ENCODE results near the gene SAMD4B.

SAMD4B gene

GRCh38 chr19:39390451-39390750 lies 48.2 kb downstream of the SAMD4B start:
- Histone ChIP-seq H3K9me3 (no peaks in the 10 kb centered on the region), H3K4me1 (peaks cover 3% of the 10 kb centered on the region; the same call in 1 of the 2 replicates), H3K4me3 (peak overlapping the region; percentile 90), H3K36me3 (replicated peaks) (peaks cover 53% of the 10 kb centered on the region), H3K27me3 (ENCODE audit: low read depth) (no peaks in the 10 kb centered on the region)
- in situ Hi-C loops (cut with MboI; ENCODE audit: low sequenced_read_pairs): no loop called here
- DNase-seq (ENCODE audit: low spot score in 2 of 2): no peak

GRCh38 chr19:39390751-39391437 lies 48.7 kb downstream of the SAMD4B start, which contains the start of the genes MED29 and PAF1:
Gene MED29, plus strand, starts transcription at chr19:39391378. Its CDS starts 45 bp downstream, at chr19:39391423.
Gene PAF1, minus strand, starts transcription at chr19:39391106. Its CDS starts 242 bp downstream, at chr19:39390864.
- in situ Hi-C loops (cut with MboI; ENCODE audit: low sequenced_read_pairs): no loop called here
- H3K9me3 ChIP-seq: no peaks in the 10 kb centered on the region
- peak within 1 kb of the TSS; percentile 90 for H3K4me3 ChIP-seq
- H3K36me3 ChIP-seq (replicated peaks): peaks cover 53% of the 10 kb centered on the region
- H3K4me1 ChIP-seq: peaks cover 3% of the 10 kb centered on the region; the same call in 1 of the 2 replicates
- peak; percentile 98 to 99 for DNase-seq (ENCODE audit: low spot score in 2 of 2)
- no peaks in the 10 kb centered on the region for H3K27me3 ChIP-seq (ENCODE audit: low read depth)

- peak; percentile 59 to 92 for DNase-seq (ENCODE audit: low spot score in 2 of 2)
- Histone ChIP-seq H3K4me1 (peaks cover 6% of the 10 kb centered on the region), H3K4me3 (no peak overlapping the region), H3K36me3 (replicated peaks) (peaks cover 33% of the 10 kb centered on the region), H3K27me3 (ENCODE audit: low read depth) (no peaks in the 10 kb centered on the region), H3K9me3 (no peaks in the 10 kb centered on the region)
- in situ Hi-C loops (cut with MboI; ENCODE audit: low sequenced_read_pairs): no loop called here
These were observed 55.4 kb downstream of the SAMD4B start for GRCh38 chr19:39397360-39398296.

- Histone ChIP-seq H3K36me3 (replicated peaks) (peaks cover 30% of the 10 kb centered on the region), H3K9me3 (no peaks in the 10 kb centered on the region), H3K27me3 (ENCODE audit: low read depth) (no peaks in the 10 kb centered on the region), H3K4me1 (peaks cover 9% of the 10 kb centered on the region), H3K4me3 (no peak overlapping the region)
- DNase-seq (ENCODE audit: low spot score in 2 of 2): no peak
- in situ Hi-C loops (cut with MboI; ENCODE audit: low sequenced_read_pairs): no loop called here
These were observed 56.2 kb downstream of the SAMD4B start for GRCh38 chr19:39398297-39398864.

DNA sequence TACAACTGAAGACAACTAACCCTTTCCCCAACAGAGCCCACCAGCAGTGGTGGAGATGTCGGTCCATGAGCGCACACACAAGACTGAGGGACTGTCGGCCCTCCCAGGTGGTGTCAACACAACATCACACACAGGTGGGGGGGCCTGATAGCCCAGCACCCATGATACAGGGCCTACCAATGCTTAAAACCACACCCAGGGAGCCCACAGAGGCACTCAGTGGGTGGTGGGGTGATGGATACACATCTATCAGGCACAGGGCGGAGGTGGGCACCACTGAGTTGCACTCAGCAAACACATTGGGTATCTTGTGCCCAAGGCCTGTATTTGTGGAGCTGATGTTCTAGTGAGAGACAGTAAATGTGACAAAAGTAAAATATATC lies 57.4 kb downstream of the SAMD4B start:
- Histone ChIP-seq H3K36me3 (replicated peaks) (peaks cover 21% of the 10 kb centered on the region), H3K4me1 (peaks cover 14% of the 10 kb centered on the region), H3K4me3 (no peak overlapping the region), H3K27me3 (ENCODE audit: low read depth) (no peaks in the 10 kb centered on the region), H3K9me3 (no peaks in the 10 kb centered on the region)
- no peak for DNase-seq (ENCODE audit: low spot score in 2 of 2)
- in situ Hi-C loops (cut with MboI; ENCODE audit: low sequenced_read_pairs): no loop called here

- peaks cover 14% of the 10 kb centered on the region for H3K4me1 ChIP-seq
These were observed 57.8 kb downstream of the SAMD4B start for GRCh38 chr19:39400061-39400460.

DNA sequence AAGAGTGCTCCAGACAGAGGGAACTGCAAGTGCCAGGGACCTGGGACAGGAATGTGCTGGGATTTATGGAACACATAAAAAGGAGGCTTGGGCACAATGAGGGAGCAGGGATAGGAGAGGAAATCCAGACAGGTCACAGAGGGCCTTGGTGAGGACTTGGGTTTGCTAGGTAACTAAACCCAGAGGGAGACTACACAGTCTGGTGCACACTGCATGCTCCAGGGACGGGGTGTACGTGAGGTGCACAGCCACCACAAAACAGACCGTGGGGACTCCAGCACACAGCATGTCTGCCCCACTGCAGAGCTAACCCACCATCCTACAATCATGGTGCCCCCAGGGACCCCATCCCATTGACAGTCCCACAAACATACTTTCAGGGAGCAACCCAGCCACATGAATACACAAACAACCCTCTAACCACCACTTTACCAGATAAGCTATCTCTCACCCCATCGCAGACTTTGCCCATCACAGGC lies 58.9 kb downstream of the SAMD4B start:
- peaks cover 11% of the 10 kb centered on the region for H3K36me3 ChIP-seq (replicated peaks)
- no peaks in the 10 kb centered on the region for H3K9me3 ChIP-seq
- DNase-seq (ENCODE audit: low spot score in 2 of 2): no peak
- in situ Hi-C loops (cut with MboI; ENCODE audit: low sequenced_read_pairs): no loop called here
- no peak overlapping the region for H3K4me3 ChIP-seq
- peaks cover 14% of the 10 kb centered on the region for H3K4me1 ChIP-seq
- no peaks in the 10 kb centered on the region for H3K27me3 ChIP-seq (ENCODE audit: low read depth)

More at GRCh38 chr19:39400061-39400460, 57.8 kb downstream of the SAMD4B start:
- Histone ChIP-seq H3K36me3 (replicated peaks) (peaks cover 17% of the 10 kb centered on the region), H3K9me3 (no peaks in the 10 kb centered on the region), H3K27me3 (ENCODE audit: low read depth) (no peaks in the 10 kb centered on the region), H3K4me3 (no peak overlapping the region)
- DNase-seq (ENCODE audit: low spot score in 2 of 2): no peak
- in situ Hi-C loops (cut with MboI; ENCODE audit: low sequenced_read_pairs): no loop called here

DNA sequence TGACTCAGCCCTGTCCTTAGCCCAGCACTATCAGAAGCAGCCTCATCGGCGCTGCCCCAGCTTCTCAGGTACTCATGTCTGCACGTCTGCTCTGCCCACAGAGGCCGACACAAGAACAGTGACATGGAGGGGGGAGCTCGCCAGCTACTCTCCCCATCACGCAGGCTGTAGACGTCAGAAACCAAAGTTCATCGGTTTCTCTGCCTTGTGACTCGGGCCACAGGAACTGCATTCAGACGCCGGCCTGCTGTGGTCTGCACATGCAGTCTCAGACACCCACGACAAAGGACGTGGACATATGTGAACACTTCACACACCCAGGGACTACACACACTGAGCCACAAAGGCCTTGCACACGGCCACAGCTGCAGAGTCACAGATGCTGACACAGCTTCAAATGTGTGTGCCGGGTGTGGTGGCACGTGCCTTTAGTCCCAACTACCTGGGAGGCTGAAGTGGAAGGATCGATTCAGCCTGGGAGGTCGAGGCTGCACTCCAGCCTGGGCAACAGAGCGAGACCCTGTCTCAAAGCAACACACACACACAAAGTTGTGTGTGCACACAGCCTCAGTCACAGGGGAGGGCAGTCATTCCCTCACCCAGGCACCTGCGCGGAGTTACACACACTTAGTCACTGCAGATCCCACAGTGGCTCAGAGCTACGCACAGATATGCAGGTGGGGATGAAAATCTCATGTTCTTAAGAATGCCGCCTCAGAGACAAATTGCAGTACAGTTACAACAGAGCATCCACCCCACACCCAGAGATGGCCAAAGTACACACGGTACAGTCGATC lies 59.5 kb downstream of the SAMD4B start:
- Histone ChIP-seq H3K9me3 (no peaks in the 10 kb centered on the region), H3K4me1 (peaks cover 14% of the 10 kb centered on the region), H3K4me3 (no peak overlapping the region; the same call in 1 of the 2 replicates), H3K27me3 (ENCODE audit: low read depth) (no peaks in the 10 kb centered on the region), H3K36me3 (replicated peaks) (peaks cover 11% of the 10 kb centered on the region)
- in situ Hi-C loops (cut with MboI; ENCODE audit: low sequenced_read_pairs): no loop called here
- DNase-seq (ENCODE audit: low spot score in 2 of 2): no peak

GRCh38 chr19:39402346-39403300 lies 60.4 kb downstream of the SAMD4B start:
- peaks cover 4% of the 10 kb centered on the region; the same call in 1 of the 2 replicates for H3K36me3 ChIP-seq (replicated peaks)
- DNase-seq (ENCODE audit: low spot score in 2 of 2): peak; percentile 67 to 87

DNA sequence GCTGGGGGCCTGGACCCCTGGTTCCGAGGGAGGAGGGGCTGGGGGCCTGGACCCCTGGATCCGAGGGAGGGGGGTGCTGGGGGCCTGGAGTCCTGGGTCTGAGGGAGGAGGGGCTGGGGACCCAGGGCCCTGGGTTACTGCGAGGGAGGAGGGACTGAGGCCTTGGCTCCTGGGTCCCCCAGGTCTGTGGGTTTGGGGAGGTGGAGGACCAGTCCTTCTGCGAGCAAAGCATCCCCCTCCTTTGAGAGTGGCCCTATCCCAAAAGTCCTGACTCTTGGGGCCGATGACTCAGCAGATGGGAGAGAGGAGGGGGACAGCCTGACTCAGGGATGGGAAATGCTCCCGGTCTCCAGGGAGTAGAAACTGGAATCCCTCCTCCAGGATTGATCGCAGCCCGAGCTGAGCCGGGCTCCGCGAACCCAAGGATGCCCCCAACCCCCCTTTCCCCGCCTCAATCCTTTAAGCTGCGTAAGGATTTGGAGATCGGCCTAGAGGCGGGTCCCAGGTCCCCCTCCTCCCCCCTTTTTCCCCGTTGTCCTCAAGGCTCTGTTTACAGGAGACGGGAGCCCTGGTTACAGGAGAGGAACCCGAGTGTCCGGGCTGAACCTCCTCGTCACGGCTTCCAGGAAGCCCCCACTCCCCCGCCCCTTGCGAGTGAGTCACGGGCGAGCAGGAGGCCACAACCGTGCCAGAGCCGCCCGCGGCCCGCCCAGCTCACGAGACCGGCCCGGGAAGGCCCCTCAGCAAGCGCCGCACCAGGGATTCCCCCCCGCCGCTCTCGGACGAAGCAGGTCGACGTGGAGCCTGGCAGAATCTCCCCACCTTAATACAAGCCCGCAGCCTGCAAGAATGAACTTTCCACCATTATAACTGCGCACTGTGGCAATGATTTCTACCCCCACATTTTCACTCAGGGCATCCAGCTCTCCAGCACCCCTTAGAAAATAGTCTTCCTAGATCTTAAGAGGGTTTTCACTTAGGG lies 61.4 kb downstream of the SAMD4B start:
- in situ Hi-C loops (cut with MboI; ENCODE audit: low sequenced_read_pairs): no loop called here
- H3K4me3 ChIP-seq: peak overlapping the region; percentile 27
- peaks cover 25% of the 10 kb centered on the region for H3K4me1 ChIP-seq
- H3K9me3 ChIP-seq: no peaks in the 10 kb centered on the region
- H3K27me3 ChIP-seq (ENCODE audit: low read depth): no peaks in the 10 kb centered on the region
- peaks cover 8% of the 10 kb centered on the region for H3K36me3 ChIP-seq (replicated peaks)
- peak; percentile 79 to 90 for DNase-seq (ENCODE audit: low spot score in 2 of 2)

More at GRCh38 chr19:39402346-39403300, 60.4 kb downstream of the SAMD4B start:
- Histone ChIP-seq H3K4me1 (peaks cover 15% of the 10 kb centered on the region), H3K4me3 (peak overlapping the region; percentile 27), H3K27me3 (ENCODE audit: low read depth) (no peaks in the 10 kb centered on the region), H3K9me3 (no peaks in the 10 kb centered on the region)
- in situ Hi-C loops (cut with MboI; ENCODE audit: low sequenced_read_pairs): no loop called here

- Histone ChIP-seq H3K36me3 (replicated peaks) (peaks cover 7% of the 10 kb centered on the region), H3K4me1 (peaks cover 33% of the 10 kb centered on the region), H3K27me3 (ENCODE audit: low read depth) (no peaks in the 10 kb centered on the region), H3K9me3 (no peaks in the 10 kb centered on the region), H3K4me3 (no peak overlapping the region)
- in situ Hi-C loops (cut with MboI; ENCODE audit: low sequenced_read_pairs): no loop called here
- no peak for DNase-seq (ENCODE audit: low spot score in 2 of 2)
These were observed 63.2 kb downstream of the SAMD4B start for GRCh38 chr19:39405261-39405957.
